SK-N-SH treated with all-trans-retinoic acid at 6 μM for 48 hours (cell line): Measurements from ENCODE around the gene PROCA1.

Experiments
- ATAC-seq: fragments of 200-7000 bp; cut with Tn5 transposase; 3 replicates; pipeline ENCODE4 v1.9.1; 2020; ENCODE audit warnings: mild to moderate bottlenecking, moderate library complexity
- ARNTL ChIP-seq: fragments of 450-650 bp; formaldehyde crosslinking; IDR thresholded peaks from 2 replicates; pipeline ENCODE4 v1.5.0; 2020; ENCODE audit warnings: low read depth, mild to moderate bottlenecking, moderate library complexity, borderline replicate concordance
- BACH2 ChIP-seq: fragments of 250-450 bp; sonication (Bioruptor Pico); IDR thresholded peaks from 2 replicates; pipeline ENCODE4 v1.9.0; 2021; ENCODE audit warnings: mild to moderate bottlenecking, borderline replicate concordance
- CREB5 ChIP-seq: fragments of 250-450 bp; sonication (Bioruptor Pico); IDR thresholded peaks from 2 replicates; pipeline ENCODE4 v1.5.1; 2020; ENCODE audit warnings: low read depth, mild to moderate bottlenecking, moderate library complexity
- CSDC2 ChIP-seq: fragments of 250-450 bp; sonication (Bioruptor Pico); IDR thresholded peaks from 2 replicates; pipeline ENCODE4 v1.5.0; 2020; ENCODE audit warnings: mild to moderate bottlenecking, moderate library complexity
- CSRNP3 ChIP-seq: fragments of 250-450 bp; sonication (Bioruptor Pico); IDR thresholded peaks from 2 replicates; pipeline ENCODE4 v1.5.1; 2021; ENCODE audit warnings: mild to moderate bottlenecking, moderate library complexity
- GLIS3 ChIP-seq: fragments of 250-450 bp; sonication (Bioruptor Pico); IDR thresholded peaks from 2 replicates; pipeline ENCODE4 v1.5.0; 2020; ENCODE audit warnings: mild to moderate bottlenecking, moderate library complexity
- ISL1 ChIP-seq: fragments of 250-450 bp; sonication (Bioruptor Pico); IDR thresholded peaks from 2 replicates; pipeline ENCODE4 v2.1.2; 2022; ENCODE audit warnings: mild to moderate bottlenecking, moderate library complexity
- OSR1 ChIP-seq: fragments of 250-450 bp; sonication (Bioruptor Pico); IDR thresholded peaks from 2 replicates; pipeline ENCODE4 v1.8.0; 2022; ENCODE audit warnings: moderate library complexity, mild to moderate bottlenecking, inconsistent platforms
- PATZ1 ChIP-seq: fragments of 250-450 bp; sonication (Bioruptor Pico); IDR thresholded peaks from 2 replicates; pipeline ENCODE4 v1.8.0; 2020; ENCODE audit warnings: mild to moderate bottlenecking, moderate library complexity, borderline replicate concordance
- POU6F1 ChIP-seq: fragments of 250-450 bp; sonication (Bioruptor Pico); IDR thresholded peaks from 2 replicates; pipeline ENCODE4 v1.8.0; 2021; ENCODE audit warnings: low read depth, mild to moderate bottlenecking, moderate library complexity, borderline replicate concordance
- PPARA ChIP-seq: fragments of 250-450 bp; sonication (Bioruptor Pico); IDR thresholded peaks from 2 replicates; pipeline ENCODE4 v1.5.0; 2020; ENCODE audit warnings: mild to moderate bottlenecking, borderline replicate concordance
- RARB ChIP-seq: fragments of 250-450 bp; sonication (Bioruptor Pico); IDR thresholded peaks from 2 replicates; pipeline ENCODE4 v1.8.0; 2021; ENCODE audit warnings: mild to moderate bottlenecking, moderate library complexity
- TOX ChIP-seq: fragments of 250-450 bp; sonication (Bioruptor Pico); IDR thresholded peaks from 2 replicates; pipeline ENCODE4 v1.8.0; 2021; ENCODE audit warnings: mild to moderate bottlenecking, moderate library complexity, borderline replicate concordance
- TSHZ2 ChIP-seq: fragments of 250-450 bp; sonication (Bioruptor Pico); IDR thresholded peaks from 2 replicates; pipeline ENCODE4 v1.5.0; 2020; ENCODE audit warnings: mild to moderate bottlenecking, moderate library complexity
- ZC3H10 ChIP-seq: fragments of 250-450 bp; sonication (Bioruptor Pico); IDR thresholded peaks from 2 replicates; pipeline ENCODE4 v1.5.1; 2021; ENCODE audit warnings: mild to moderate bottlenecking, moderate library complexity
- ZFP3 ChIP-seq: fragments of 250-450 bp; sonication (Bioruptor Pico); IDR thresholded peaks from 2 replicates; pipeline ENCODE4 v1.5.0; 2020; ENCODE audit warnings: mild to moderate bottlenecking, moderate library complexity
- ZFP30 ChIP-seq: fragments of 450-650 bp; formaldehyde crosslinking; IDR thresholded peaks from 2 replicates; pipeline ENCODE4 v1.5.0; 2022; ENCODE audit warnings: mild to moderate bottlenecking, moderate library complexity
- ZNF565 ChIP-seq: fragments of 450-650 bp; formaldehyde crosslinking; conservative IDR thresholded peaks from 2 replicates; pipeline ENCODE4 v1.5.0; 2020; ENCODE audit warnings: low read depth, mild to moderate bottlenecking, moderate library complexity
- ZNF70 ChIP-seq: fragments of 450-650 bp; formaldehyde crosslinking; IDR thresholded peaks from 2 replicates; pipeline ENCODE4 v1.5.0; 2020; ENCODE audit warnings: mild to moderate bottlenecking, moderate library complexity
- ZNF8 ChIP-seq: fragments of 450-650 bp; formaldehyde crosslinking; IDR thresholded peaks from 2 replicates; pipeline ENCODE4 v1.5.0; 2020; ENCODE audit warnings: mild to moderate bottlenecking, moderate library complexity

PROCA1 gene

GRCh38 chr17:28711723-28712031, at the start of gene PROCA1:
Gene PROCA1, minus strand, starts transcription at chr17:28711888. Its CDS starts 228 bp downstream, at chr17:28711660.
- no peak for TF ChIP-seq ZNF565
- TF ChIP-seq ZC3H10 (CRISPR knock-in tag), result no peak
- TF ChIP-seq POU6F1 (CRISPR knock-in tag), result no peak
- TF ChIP-seq CSRNP3 (CRISPR knock-in tag), result no peak
- TF ChIP-seq GLIS3, result no peak
- TF ChIP-seq ZNF8, result no peak
- TF ChIP-seq ZFP30 (CRISPR knock-in tag), result no peak
- TF ChIP-seq PATZ1, result no peak
- no peak for TF ChIP-seq TSHZ2
- no peak for TF ChIP-seq RARB (CRISPR knock-in tag)
- no peak for TF ChIP-seq ZFP3
- no peak for TF ChIP-seq ARNTL
- TF ChIP-seq CREB5, result no peak
- no peak for TF ChIP-seq BACH2
- TF ChIP-seq TOX (CRISPR knock-in tag), result no peak
- no peak for TF ChIP-seq OSR1 (CRISPR knock-in tag)
- TF ChIP-seq, all 23 proteins: peak for 0
- no peak for ATAC-seq

GRCh38 chr17:28760601-28761562, 49.2 kb upstream of the PROCA1 start:
- no peak for TF ChIP-seq ZNF565
- no peak for TF ChIP-seq ISL1
- TF ChIP-seq POU6F1 (CRISPR knock-in tag), result no peak
- TF ChIP-seq GLIS3, result no peak
- TF ChIP-seq CREB5, result no peak
- TF ChIP-seq PATZ1, result no peak
- TF ChIP-seq TOX (CRISPR knock-in tag), result no peak
- TF ChIP-seq TSHZ2, result no peak
- no peak for TF ChIP-seq ZC3H10 (CRISPR knock-in tag)
- no peak for TF ChIP-seq ARNTL
- TF ChIP-seq CSDC2 (CRISPR knock-in tag), result no peak
- TF ChIP-seq ZNF70 (CRISPR knock-in tag), result no peak
- no peak for TF ChIP-seq PPARA (CRISPR knock-in tag)
- ATAC-seq, result no peak
